IMR-90 (cell line): ENCODE measurements around the gene NEXMIF. TPM values are rescaled to one million over a fixed set of nuclear protein-coding genes. Genes with fewer than 3 reads are reported as not detected.
"Not testable (repeated sequence)": the region's sequence is repeated elsewhere in the genome, so short reads cannot be mapped to it uniquely, and the experiment has no call there.

Source experiments
- ATAC-seq: fragments of 200-7000 bp; cut with Tn5 transposase; 2 replicates; pipeline ENCODE4 v1.9.1; 2020; ENCODE audit warnings: low read depth, mild to moderate bottlenecking, moderate library complexity
- BruUV-seq: library from RNA; stranded (reverse); fragments of 400-500 nt; replicated peaks from 2 replicates; lab custom pipeline; 2021; lab: Mats Ljungman, UMichigan
- CTCF ChIA-PET: fragments of 300-600 bp; formaldehyde crosslinking; extraction: SDS; loops from one replicate; lab custom pipeline; 2021; ENCODE audit warnings: antibody characterized with exemption; lab: Yijun Ruan, JAX
- POLR2A ChIA-PET: fragments of 300-600 bp; sonication (Branson Sonifier 250); formaldehyde crosslinking; loops from one replicate; lab custom pipeline; 2022; ENCODE audit warnings: antibody characterized with exemption; ENCODE audit not compliant: unreplicated experiment; lab: Charles Lee
- DNase-seq: peaks from one replicate; pipeline ENCODE4 v3.0.0; 2013
- H2AFZ ChIP-seq: replicated peaks from 2 replicates; pipeline ENCODE3; 2013; ENCODE audit warnings: low read length, mild to moderate bottlenecking; ENCODE audit not compliant: poor library complexity
- H2AK5ac ChIP-seq: 2 replicates; pipeline ENCODE4 v1.6.1; 2013; ENCODE audit warnings: low read depth, low read length, inconsistent platforms
- H2AK9ac ChIP-seq: replicated peaks from 2 replicates; pipeline ENCODE3; 2013; ENCODE audit warnings: mild to moderate bottlenecking, low read depth, low read length, moderate library complexity; ENCODE audit not compliant: poor library complexity
- H2BK120ac ChIP-seq: 2 replicates; pipeline ENCODE4 v1.6.1; 2013; ENCODE audit warnings: low read depth, low read length, inconsistent platforms
- H2BK15ac ChIP-seq: 3 replicates; pipeline ENCODE4 v1.6.1; 2013; ENCODE audit warnings: low read depth, low read length, inconsistent platforms
- H2BK20ac ChIP-seq: 2 replicates; pipeline ENCODE4 v1.6.1; 2013; ENCODE audit warnings: low read depth, mild to moderate bottlenecking, inconsistent platforms, low read length, moderate library complexity
- H2BK5ac ChIP-seq: 2 replicates; pipeline ENCODE4 v1.6.1; 2013; ENCODE audit warnings: mild to moderate bottlenecking, low read depth, low read length, inconsistent platforms; ENCODE audit not compliant: poor library complexity, severe bottlenecking
- H3K14ac ChIP-seq: replicated peaks from 2 replicates; pipeline ENCODE4 v1.6.1; 2013; ENCODE audit warnings: low read depth, low read length, inconsistent platforms
- H3K18ac ChIP-seq: 2 replicates; pipeline ENCODE4 v1.6.1; 2013; ENCODE audit warnings: low read depth, low read length, control low read depth
- H3K23ac ChIP-seq: 2 replicates; pipeline ENCODE4 v1.6.1; 2013; ENCODE audit warnings: low read depth, low read length, inconsistent platforms
- H3K27ac ChIP-seq: 2 replicates; pipeline ENCODE4 v1.5.1; 2013; ENCODE audit warnings: mild to moderate bottlenecking, control low read depth, low read length; ENCODE audit not compliant: insufficient read depth
- H3K27me3 ChIP-seq: 2 replicates; pipeline ENCODE4 v1.6.1; 2013; ENCODE audit warnings: low read length; ENCODE audit not compliant: control insufficient read depth, insufficient read depth
- H3K36me3 ChIP-seq: 2 replicates; pipeline ENCODE4 v1.6.1; 2013; ENCODE audit warnings: low read length, mixed read lengths; ENCODE audit not compliant: control insufficient read depth, insufficient read depth
- H3K4ac ChIP-seq: 2 replicates; pipeline ENCODE4 v1.6.1; 2013; ENCODE audit warnings: low read depth, low read length, inconsistent platforms
- H3K4me1 ChIP-seq: 2 replicates; pipeline ENCODE4 v1.6.1; 2013; ENCODE audit warnings: low read length, mixed read lengths; ENCODE audit not compliant: control insufficient read depth, insufficient read depth
- H3K4me2 ChIP-seq: 2 replicates; pipeline ENCODE4 v1.6.1; 2013; ENCODE audit warnings: low read depth, mild to moderate bottlenecking, control low read depth, low read length, moderate library complexity
- H3K4me3 ChIP-seq: 2 replicates; pipeline ENCODE4 v1.5.1; 2013; ENCODE audit warnings: low read depth, mild to moderate bottlenecking, control low read depth, low read length, moderate library complexity; ENCODE audit not compliant: insufficient read depth
- H3K56ac ChIP-seq: 2 replicates; pipeline ENCODE4 v1.6.1; 2013; ENCODE audit warnings: low read length, inconsistent platforms; ENCODE audit not compliant: insufficient read depth; ENCODE audit errors: extremely low read depth
- H3K79me1 ChIP-seq, 2 experiments: 2 replicates each; pipeline ENCODE4 v1.6.1; 2013; ENCODE audit warnings: low read length in 2 of 2, inconsistent platforms in 1 of 2, low read depth in 1 of 2
- H3K9ac ChIP-seq: 2 replicates; pipeline ENCODE4 v1.6.1; 2013; ENCODE audit warnings: low read depth, low read length, control low read depth
- H3K9me1 ChIP-seq: 2 replicates; pipeline ENCODE4 v1.6.1; 2013; ENCODE audit warnings: low read length, inconsistent platforms; ENCODE audit not compliant: insufficient read depth
- H3K9me3 ChIP-seq: 2 replicates; pipeline ENCODE4 v1.6.1; 2013; ENCODE audit warnings: low read length; ENCODE audit not compliant: control insufficient read depth, insufficient read depth
- H4K20me1 ChIP-seq: 2 replicates; pipeline ENCODE4 v1.6.1; 2013; ENCODE audit warnings: low read length, inconsistent platforms; ENCODE audit not compliant: insufficient read depth
- H4K5ac ChIP-seq: 2 replicates; pipeline ENCODE4 v1.6.1; 2013; ENCODE audit warnings: mild to moderate bottlenecking, low read depth, low read length, control low read depth
- H4K8ac ChIP-seq, 2 experiments: 2 replicates each; pipeline ENCODE4 v1.6.1; 2013; ENCODE audit warnings: low read depth in 2 of 2, low read length in 2 of 2, control low read depth in 1 of 2, inconsistent platforms in 1 of 2
- H4K91ac ChIP-seq: 2 replicates; pipeline ENCODE4 v1.6.1; 2013; ENCODE audit warnings: low read depth, low read length, inconsistent platforms; ENCODE audit not compliant: insufficient read depth
- WGBS, 2 experiments: methylation state at CpG; one replicate each; pipeline versions ENCODE4 v1.1.5 to v1.1.7; 2013; ENCODE audit warnings: missing lambda C conversion rate in 2 of 2; ENCODE audit not compliant: insufficient read length in 1 of 2; ENCODE audit errors: extremely low coverage in 2 of 2; 5-methylcytosine and 5-hydroxymethylcytosine counted together
- dilution Hi-C: fragments of 300-500 bp; cut with HindIII; formaldehyde crosslinking; loops from one replicate; pipeline ENCODE4 v1.14.3; 2018; ENCODE audit warnings: low sequenced_read_pairs; ENCODE audit not compliant: unreplicated experiment
- in situ Hi-C: fragments of 300-500 bp; cut with MboI; formaldehyde crosslinking; loops from 3 replicates; pipeline ENCODE4 v1.14.3; 2019; ENCODE audit warnings: low sequenced_read_pairs, inconsistent platforms, mixed read lengths
- intact Hi-C: fragments of 100-400 bp; cut with micrococcal nuclease; formaldehyde crosslinking; loops from 2 replicates; pipeline ENCODE4 v1.10.0; 2022
- polyA plus RNA-seq, 3 experiments: library from polyadenylated mRNA; depleted of rRNA; stranded (reverse); fragments of >200 nt; gene quantifications; 2 replicates each; pipeline ENCODE4 v1.2.3, GENCODE V29; 2012; ENCODE audit warnings: low replicate concordance in 1 of 3
- total RNA-seq: library from RNA; depleted of rRNA; stranded (reverse); fragments of >200 nt; gene quantifications from 2 replicates; pipeline ENCODE4 v1.2.3, GENCODE V29; 2012

The NEXMIF gene
- total and polyA plus RNA-seq, 2 of the 4 experiments (the other 2 are of a cell fraction): not detected

DNA sequence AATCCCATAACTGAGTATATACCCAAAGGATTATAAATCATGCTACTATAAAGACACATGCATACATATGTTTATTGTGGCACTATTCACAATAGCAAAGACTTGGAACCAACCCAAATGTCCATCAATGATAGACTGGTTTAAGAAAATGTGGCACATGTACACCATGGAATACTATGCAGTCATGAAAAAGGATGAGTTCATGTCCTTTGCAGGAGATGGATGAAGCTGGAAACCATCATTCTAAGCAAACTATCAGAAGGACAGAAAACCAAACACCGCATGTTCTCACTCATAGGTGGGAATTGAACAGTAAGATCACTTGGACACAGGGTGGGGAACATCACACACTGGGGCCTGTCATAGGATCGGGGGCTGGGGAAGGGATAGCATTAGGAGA is 223.9 kb downstream of the NEXMIF start:
- H3K4ac ChIP-seq, H3K4me2 ChIP-seq, H4K8ac ChIP-seq, H3K36me3 ChIP-seq, H3K4me1 ChIP-seq, H2BK5ac ChIP-seq, H3K9me3 ChIP-seq, dilution Hi-C loops, BruUV-seq, H3K14ac ChIP-seq, H4K91ac ChIP-seq, H2BK15ac ChIP-seq, H3K27me3 ChIP-seq, H2AFZ ChIP-seq, H4K20me1 ChIP-seq, H3K27ac ChIP-seq, H2BK120ac ChIP-seq, H2AK9ac ChIP-seq, POLR2A ChIA-PET, in situ Hi-C loops, H3K4me3 ChIP-seq, H2AK5ac ChIP-seq, H3K18ac ChIP-seq, H3K9ac ChIP-seq, H2BK20ac ChIP-seq, H3K23ac ChIP-seq, ATAC-seq, H4K5ac ChIP-seq, H3K79me1 ChIP-seq, CTCF ChIA-PET, H3K56ac ChIP-seq, H3K9me1 ChIP-seq, DNase-seq, intact Hi-C loops: not testable (repeated sequence)
- no CpG with 5 or more reads among the region's 2 CpGs for WGBS, 2 experiments
